HepG2 (cell line): ENCODE measurements around the gene TLL2.

Experiments used
- AFF4 ChIP-seq: sonication (generic); formaldehyde crosslinking; IDR thresholded peaks from 2 replicates; pipeline ENCODE4 v1.4.0; 2020; ENCODE audit warnings: missing genetic modification reagents
- CEBPB ChIP-seq: IDR thresholded peaks from 2 replicates; pipeline ENCODE4 v1.6.1; 2011; ENCODE audit warnings: low read depth, low read length, improper control_type of control experiment, borderline replicate concordance
- CTCF ChIP-seq: sonication (generic); formaldehyde crosslinking; IDR thresholded peaks from 2 replicates; pipeline ENCODE4 v1.5.0; 2020; ENCODE audit warnings: mild to moderate bottlenecking, missing genetic modification reagents, moderate library complexity
- EZH2 ChIP-seq: conservative IDR thresholded peaks from 2 replicates; pipeline ENCODE4 v1.6.1; 2012; ENCODE audit warnings: mild to moderate bottlenecking, low read depth, low read length, moderate library complexity
- FOXP1 ChIP-seq, 2 experiments: fragments of 450-650 bp in 1 of 2; IDR thresholded peaks; 2 replicates each; pipeline ENCODE4 v1.6.1; 2017 to 2018; ENCODE audit warnings: antibody characterized with exemption in 1 of 2
- POLR2A ChIP-seq, 2 experiments: IDR thresholded peaks; 2 replicates each; pipeline ENCODE4 v1.6.1; 2011; ENCODE audit warnings: low read depth in 2 of 2, low read length in 2 of 2, mild to moderate bottlenecking in 1 of 2, moderate library complexity in 1 of 2; ENCODE audit not compliant: insufficient read depth in 1 of 2
- RBFOX2 ChIP-seq: fragments of 200-400 bp; formaldehyde crosslinking; IDR thresholded peaks from 2 replicates; pipeline ENCODE4 v1.6.1; 2017; ENCODE audit warnings: low read depth, mild to moderate bottlenecking, low read length
- SIN3B ChIP-seq: fragments of 150-350 bp; IDR thresholded peaks from 2 replicates; pipeline ENCODE4 v1.6.1; 2014; ENCODE audit warnings: low read length
- ZFP36 ChIP-seq: fragments of 150-350 bp; IDR thresholded peaks from 2 replicates; pipeline ENCODE4 v1.6.1; 2018; ENCODE audit warnings: borderline replicate concordance, low read length, low read depth; ENCODE audit not compliant: partially characterized antibody
- ZFP37 ChIP-seq: sonication (generic); formaldehyde crosslinking; IDR thresholded peaks from 2 replicates; pipeline ENCODE4 v1.4.0; 2020; ENCODE audit warnings: missing genetic modification reagents, borderline replicate concordance
- ZNF180 ChIP-seq: sonication (generic); formaldehyde crosslinking; IDR thresholded peaks from 2 replicates; pipeline ENCODE4 v1.4.0; 2020; ENCODE audit warnings: low read depth, missing genetic modification reagents, borderline replicate concordance
- ZNF660 ChIP-seq: sonication (generic); formaldehyde crosslinking; IDR thresholded peaks from 2 replicates; pipeline ENCODE4 v1.5.1; 2020; ENCODE audit warnings: mild to moderate bottlenecking, low read depth, missing genetic modification reagents, borderline replicate concordance

- no peak for TF ChIP-seq CTCF (CRISPR knock-in tag)
- no peak for TF ChIP-seq ZFP37 (CRISPR knock-in tag)
- no peak for TF ChIP-seq ZFP36
- no peak for TF ChIP-seq ZNF660 (CRISPR knock-in tag)
- no peak for TF ChIP-seq CEBPB
- no peak for TF ChIP-seq FOXP1 (IDR thresholded peaks at IDR 0.05)
- TF ChIP-seq FOXP1 (CRISPR knock-in tag; IDR thresholded peaks at IDR 0.05): no peak
- no peak for TF ChIP-seq AFF4 (CRISPR knock-in tag)
- TF ChIP-seq SIN3B: no peak
- no peak for TF ChIP-seq ZNF180 (CRISPR knock-in tag)
- TF ChIP-seq EZH2: no peak
- no peak for TF ChIP-seq POLR2A (IDR thresholded peaks at IDR 0.05; ENCODE audit: insufficient read depth in 1 of 2, low read depth in 2 of 2, low read length in 2 of 2)
- TF ChIP-seq RBFOX2: no peak
Measured at GRCh38 chr10:96419351-96419750, 94.4 kb downstream of the TLL2 start.
